ENCODE data around the gene PIK3CB. TPM values are rescaled to one million over a fixed set of nuclear protein-coding genes. Genes with fewer than 3 reads are reported as not detected.
"Not testable (repeated sequence)": the region's sequence is repeated elsewhere in the genome, so short reads cannot be mapped to it uniquely, and the experiment has no call there.

PIK3CB gene
- polyA plus RNA-seq, 1 experiment: 4.9 TPM

DNA sequence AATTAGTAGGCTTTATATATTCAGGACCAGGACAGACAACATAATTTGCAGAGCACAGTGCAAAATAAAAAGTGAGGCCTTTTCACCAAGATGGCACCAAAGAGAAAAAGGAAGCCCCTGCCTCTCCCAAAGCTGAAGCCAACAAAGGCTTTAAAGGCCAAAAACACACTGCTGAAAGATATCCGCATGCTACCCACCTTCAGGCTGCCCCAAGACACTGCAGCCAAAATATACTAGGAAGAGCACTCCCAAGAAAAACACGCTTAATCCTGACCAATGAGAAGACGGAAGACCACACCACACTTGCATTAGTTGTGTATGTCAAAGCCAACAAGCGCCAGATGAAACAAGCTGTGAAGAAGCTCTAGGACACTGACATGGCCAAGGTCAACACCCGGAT is 38.0 kb downstream of the PIK3CB start:
- no peak for DNase-seq (ENCODE audit: low read depth)
- no peak overlapping the region for H3K4me3 ChIP-seq (ENCODE audit: low read depth, low read length)
- TF ChIP-seq, protein P1, sequence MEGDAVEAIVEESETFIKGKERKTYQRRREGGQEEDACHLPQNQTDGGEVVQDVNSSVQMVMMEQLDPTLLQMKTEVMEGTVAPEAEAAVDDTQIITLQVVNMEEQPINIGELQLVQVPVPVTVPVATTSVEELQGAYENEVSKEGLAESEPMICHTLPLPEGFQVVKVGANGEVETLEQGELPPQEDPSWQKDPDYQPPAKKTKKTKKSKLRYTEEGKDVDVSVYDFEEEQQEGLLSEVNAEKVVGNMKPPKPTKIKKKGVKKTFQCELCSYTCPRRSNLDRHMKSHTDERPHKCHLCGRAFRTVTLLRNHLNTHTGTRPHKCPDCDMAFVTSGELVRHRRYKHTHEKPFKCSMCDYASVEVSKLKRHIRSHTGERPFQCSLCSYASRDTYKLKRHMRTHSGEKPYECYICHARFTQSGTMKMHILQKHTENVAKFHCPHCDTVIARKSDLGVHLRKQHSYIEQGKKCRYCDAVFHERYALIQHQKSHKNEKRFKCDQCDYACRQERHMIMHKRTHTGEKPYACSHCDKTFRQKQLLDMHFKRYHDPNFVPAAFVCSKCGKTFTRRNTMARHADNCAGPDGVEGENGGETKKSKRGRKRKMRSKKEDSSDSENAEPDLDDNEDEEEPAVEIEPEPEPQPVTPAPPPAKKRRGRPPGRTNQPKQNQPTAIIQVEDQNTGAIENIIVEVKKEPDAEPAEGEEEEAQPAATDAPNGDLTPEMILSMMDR (IDR thresholded peaks at IDR 0.05; ENCODE audit: insufficient read depth, low read depth, low read length): no peak
- ChIA-PET POLR2A (no interaction called here), CTCF (no interaction called here)
- H3K36me3 ChIP-seq (ENCODE audit: control insufficient read depth, insufficient read depth, low read length): no peaks in the 10 kb centered on the region
- H3K27me3 ChIP-seq (ENCODE audit: control insufficient read depth, insufficient read depth, low read length): no peaks in the 10 kb centered on the region

DNA sequence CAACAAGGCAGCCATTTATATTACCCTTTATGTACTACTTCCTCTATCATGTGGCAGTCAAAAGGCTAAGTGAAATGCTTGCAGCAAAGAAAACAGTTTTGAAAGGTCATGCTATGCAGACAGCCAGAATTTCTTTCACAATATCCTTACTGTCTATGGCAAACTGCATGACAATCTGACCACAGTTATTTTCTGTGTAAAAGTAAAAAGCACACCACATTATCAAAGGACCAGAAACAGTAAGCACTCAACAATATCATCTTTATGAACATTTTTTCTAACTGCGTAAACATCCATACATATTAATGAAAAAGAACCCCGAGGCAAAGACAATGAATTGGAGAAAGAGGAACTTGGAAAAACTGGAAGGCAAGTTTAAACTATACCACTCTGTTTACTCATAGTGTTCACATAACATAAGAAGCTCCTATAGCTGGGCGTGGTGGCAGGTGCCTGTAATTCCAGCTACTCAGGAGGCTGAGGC is 47.9 kb downstream of the PIK3CB start:
- Histone ChIP-seq H3K27me3 (ENCODE audit: control insufficient read depth, insufficient read depth, low read length) (no peaks in the 10 kb centered on the region), H3K36me3 (ENCODE audit: control insufficient read depth, insufficient read depth, low read length) (peaks cover 1% of the 10 kb centered on the region; the same call in 1 of the 2 replicates), H3K4me3 (ENCODE audit: low read depth, low read length) (no peak overlapping the region)
- CTCF ChIA-PET: interaction anchor here (0.6 to 1.7 kb wide), 2 partner anchors 8 to 128 kb away, joined by 3 to 8 read pairs; no protein-coding TSS in a partner anchor
- POLR2A ChIA-PET: no interaction called here
- peak; percentile 49 for DNase-seq (ENCODE audit: low read depth)
- TF ChIP-seq, protein P1 (IDR thresholded peaks at IDR 0.05; ENCODE audit: insufficient read depth, low read depth, low read length): no peak

DNA sequence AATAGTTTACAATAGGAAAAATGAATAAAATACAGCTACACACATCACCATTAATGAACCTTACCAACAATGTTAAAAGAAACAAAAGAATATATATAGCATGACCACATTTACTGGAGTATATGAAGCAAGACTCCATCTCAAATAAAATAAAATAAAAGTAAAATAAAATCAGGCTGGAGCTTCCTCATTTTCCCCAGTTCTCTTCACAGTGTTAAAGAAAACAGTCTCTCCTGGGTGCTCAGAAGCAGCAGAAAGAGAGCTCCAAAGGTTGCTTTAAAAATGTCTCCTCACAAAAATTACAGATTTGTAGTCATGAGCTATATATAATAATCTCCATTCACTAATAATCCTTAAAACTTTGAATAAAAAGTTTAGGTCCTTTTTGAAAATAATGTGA is 48.8 kb downstream of the PIK3CB start:
- CTCF ChIA-PET: interaction anchor here (1.0 to 1.7 kb wide), 2 partner anchors 9 to 129 kb away, joined by 3 to 8 read pairs; no protein-coding TSS in a partner anchor
- TF ChIP-seq, protein P1 (IDR thresholded peaks at IDR 0.05; ENCODE audit: insufficient read depth, low read depth, low read length): no peak
- Histone ChIP-seq H3K27me3 (ENCODE audit: control insufficient read depth, insufficient read depth, low read length) (no peaks in the 10 kb centered on the region), H3K36me3 (ENCODE audit: control insufficient read depth, insufficient read depth, low read length) (peaks cover 1% of the 10 kb centered on the region; the same call in 1 of the 2 replicates), H3K4me3 (ENCODE audit: low read depth, low read length) (no peak overlapping the region)
- no peak for DNase-seq (ENCODE audit: low read depth)
- POLR2A ChIA-PET: no interaction called here

DNA sequence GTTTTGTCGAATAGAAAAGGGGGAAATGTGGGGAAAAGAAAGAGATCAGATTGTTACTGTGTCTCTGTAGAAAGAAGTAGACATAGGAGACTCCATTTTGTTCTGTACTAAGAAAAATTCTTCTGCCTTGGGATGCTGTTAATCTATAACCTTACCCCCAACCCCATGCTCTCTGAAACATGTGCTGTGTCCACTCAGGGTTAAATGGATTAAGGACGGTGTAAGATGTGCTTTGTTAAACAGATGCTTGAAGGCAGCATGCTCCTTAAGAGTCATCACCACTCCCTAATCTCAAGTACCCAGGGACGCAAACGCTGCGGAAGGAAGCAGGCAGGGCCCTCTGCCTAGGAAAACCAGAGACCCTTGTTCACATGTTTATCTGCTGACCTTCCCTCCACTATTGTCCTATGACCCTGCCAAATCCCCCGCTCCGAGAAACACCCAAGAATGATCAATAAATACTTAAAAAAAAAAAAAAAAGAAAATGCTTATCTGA is 49.3 kb downstream of the PIK3CB start:
- CTCF ChIA-PET: interaction anchor here (1.0 to 1.7 kb wide), 2 partner anchors 9 to 130 kb away, joined by 3 to 8 read pairs; no protein-coding TSS in a partner anchor
- H3K36me3 ChIP-seq (ENCODE audit: control insufficient read depth, insufficient read depth, low read length); H3K4me3 ChIP-seq (ENCODE audit: low read depth, low read length); POLR2A ChIA-PET; DNase-seq (ENCODE audit: low read depth); H3K27me3 ChIP-seq (ENCODE audit: control insufficient read depth, insufficient read depth, low read length): not testable (repeated sequence)

DNA sequence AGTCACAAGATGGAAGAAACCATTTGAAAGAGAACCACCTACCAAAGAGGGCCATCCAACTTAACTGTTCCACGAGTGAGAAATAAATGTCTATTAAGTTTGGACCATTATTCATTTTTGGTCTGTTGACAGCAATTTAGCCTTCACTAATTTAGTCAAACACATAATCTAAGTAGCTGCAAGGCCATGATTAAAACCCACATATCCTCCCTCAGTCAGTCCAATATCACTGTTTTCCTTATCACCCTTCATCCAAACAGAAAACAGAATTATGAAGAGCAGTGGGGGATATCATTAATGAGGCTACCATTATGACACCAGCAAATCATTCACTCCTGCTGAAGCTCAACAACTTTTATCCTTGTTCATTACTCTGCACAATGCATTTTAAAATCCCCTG is 52.0 kb downstream of the PIK3CB start:
- no peaks in the 10 kb centered on the region for H3K27me3 ChIP-seq (ENCODE audit: control insufficient read depth, insufficient read depth, low read length)
- TF ChIP-seq, protein P1 (IDR thresholded peaks at IDR 0.05; ENCODE audit: insufficient read depth, low read depth, low read length): no peak
- H3K4me3 ChIP-seq (ENCODE audit: low read depth, low read length): no peak overlapping the region
- POLR2A ChIA-PET: no interaction called here
- DNase-seq (ENCODE audit: low read depth): no peak
- CTCF ChIA-PET: interaction anchor here (1.2 kb wide), 1 partner anchor 13 kb away, joined by 3 read pairs; no protein-coding TSS in a partner anchor
- H3K36me3 ChIP-seq (ENCODE audit: control insufficient read depth, insufficient read depth, low read length): no peaks in the 10 kb centered on the region

DNA sequence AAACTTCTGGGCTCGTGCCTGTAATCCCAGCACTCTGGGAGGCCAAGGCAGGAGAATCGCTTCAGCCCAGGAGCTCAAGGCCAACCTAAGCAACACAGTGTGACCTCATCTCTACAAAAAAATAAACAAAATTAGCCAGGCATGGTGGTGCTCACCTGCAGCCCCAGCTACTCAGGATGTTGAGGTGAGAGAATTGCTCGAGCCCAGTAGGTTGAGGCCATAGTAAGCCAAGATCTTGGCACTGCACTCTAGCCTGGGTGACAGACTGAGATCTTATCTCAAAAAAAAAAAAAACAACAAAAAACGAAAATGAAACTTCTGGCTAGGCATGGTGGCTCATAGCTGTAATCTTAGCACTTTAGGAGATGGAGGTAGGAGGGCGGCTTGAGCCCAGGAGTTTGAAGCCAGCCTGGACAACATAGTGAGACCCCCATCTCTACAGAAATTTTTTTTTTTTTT is 53.7 kb downstream of the PIK3CB start:
- TF ChIP-seq, protein P1 (IDR thresholded peaks at IDR 0.05; ENCODE audit: insufficient read depth, low read depth, low read length): no peak
- Histone ChIP-seq H3K4me3 (ENCODE audit: low read depth, low read length) (no peak overlapping the region), H3K27me3 (ENCODE audit: control insufficient read depth, insufficient read depth, low read length) (no peaks in the 10 kb centered on the region), H3K36me3 (ENCODE audit: control insufficient read depth, insufficient read depth, low read length) (no peaks in the 10 kb centered on the region)
- DNase-seq (ENCODE audit: low read depth): no peak
- ChIA-PET CTCF (no interaction called here), POLR2A (no interaction called here)

Measured in BJ (cell line).